HEK293 (cell line): ENCODE data around the gene TNFRSF4.

Experiments
- CTCF ChIA-PET: fragments of 350-600 bp; formaldehyde crosslinking; extraction: SDS; loops from one replicate; lab custom pipeline; 2021; ENCODE audit warnings: antibody characterized with exemption; lab: Yijun Ruan, JAX
- POLR2A ChIA-PET: fragments of 300-600 bp; formaldehyde crosslinking; extraction: SDS; loops from one replicate; lab custom pipeline; 2020; ENCODE audit warnings: antibody characterized with exemption, inconsistent platforms; lab: Yijun Ruan, JAX
- H3K27ac ChIP-seq: fragments of 200-500 bp; sonication (Bioruptor generic); 2 replicates; pipeline ENCODE4 v1.5.1; 2014; ENCODE audit warnings: low read depth, low read length, control low read depth, inconsistent platforms; ENCODE audit errors: extremely low read depth
- H3K36me3 ChIP-seq, 2 experiments: fragments of 200-500 bp in 1 of 2; sonication (Bioruptor generic) in 1 of 2; 1 replicate in 1 of 2; 2 replicates in 1 of 2; pipeline ENCODE4 v1.5.1; 2014 to 2017; ENCODE audit warnings: inconsistent platforms in 2 of 2, low read length in 2 of 2; ENCODE audit not compliant: control insufficient read depth in 2 of 2, insufficient read depth in 1 of 2
- H3K4me1 ChIP-seq: fragments of 200-500 bp; sonication (Bioruptor generic); 2 replicates; pipeline ENCODE4 v1.5.1; 2014; ENCODE audit warnings: mild to moderate bottlenecking, low read length, inconsistent platforms; ENCODE audit not compliant: control insufficient read depth, insufficient read depth
- H3K4me3 ChIP-seq: 2 replicates; pipeline ENCODE4 v1.5.1; 2011; ENCODE audit warnings: low read depth, mild to moderate bottlenecking, control low read depth, low read length, moderate library complexity
- H3K9me3 ChIP-seq: fragments of 200-500 bp; sonication (Bioruptor generic); 2 replicates; pipeline ENCODE4 v1.5.1; 2014; ENCODE audit warnings: low read depth, low read length, inconsistent platforms; ENCODE audit not compliant: control insufficient read depth, insufficient read depth
- GLIS1 ChIP-seq: fragments of 450-650 bp; formaldehyde crosslinking; IDR thresholded peaks from 2 replicates; pipeline ENCODE4 v1.5.1; 2016; ENCODE audit warnings: missing biosample characterization, missing genetic modification characterization
- RBAK ChIP-seq: fragments of 450-650 bp; formaldehyde crosslinking; IDR thresholded peaks from 2 replicates; pipeline ENCODE4 v1.5.1; 2016; ENCODE audit warnings: missing biosample characterization, missing genetic modification characterization
- SCRT2 ChIP-seq: fragments of 450-650 bp; formaldehyde crosslinking; IDR thresholded peaks from 2 replicates; pipeline ENCODE4 v1.5.1; 2016; ENCODE audit warnings: missing biosample characterization, missing genetic modification characterization
- SP7 ChIP-seq: fragments of 450-650 bp; formaldehyde crosslinking; IDR thresholded peaks from 2 replicates; pipeline ENCODE4 v1.5.1; 2016; ENCODE audit warnings: missing biosample characterization, missing genetic modification characterization
- ZBTB1 ChIP-seq: fragments of 450-650 bp; formaldehyde crosslinking; IDR thresholded peaks from 2 replicates; pipeline ENCODE4 v1.5.1; 2016; ENCODE audit warnings: missing biosample characterization, missing genetic modification characterization
- ZFP37 ChIP-seq: fragments of 450-650 bp; formaldehyde crosslinking; IDR thresholded peaks from 2 replicates; pipeline ENCODE4 v1.5.1; 2016; ENCODE audit warnings: missing biosample characterization, missing genetic modification characterization
- ZNF221 ChIP-seq: fragments of 450-650 bp; formaldehyde crosslinking; IDR thresholded peaks from 2 replicates; pipeline ENCODE4 v1.5.1; 2017; ENCODE audit warnings: missing biosample characterization, missing genetic modification characterization, borderline replicate concordance
- ZNF416 ChIP-seq: fragments of 450-650 bp; formaldehyde crosslinking; IDR thresholded peaks from 2 replicates; pipeline ENCODE4 v1.5.1; 2016; ENCODE audit warnings: missing biosample characterization, missing genetic modification characterization
- ZNF629 ChIP-seq: fragments of 450-650 bp; formaldehyde crosslinking; IDR thresholded peaks from 2 replicates; pipeline ENCODE4 v1.5.1; 2017; ENCODE audit warnings: missing biosample characterization, missing genetic modification characterization
- ZNF664 ChIP-seq: fragments of 450-650 bp; formaldehyde crosslinking; IDR thresholded peaks from 2 replicates; pipeline ENCODE4 v1.5.1; 2016; ENCODE audit warnings: missing biosample characterization, missing genetic modification characterization
- ZNF785 ChIP-seq: fragments of 450-650 bp; formaldehyde crosslinking; IDR thresholded peaks from 2 replicates; pipeline ENCODE4 v1.5.1; 2016; ENCODE audit warnings: missing biosample characterization, missing genetic modification characterization
- TF ChIP-seq, protein P1 (sequence below): fragments of 450-650 bp; formaldehyde crosslinking; IDR thresholded peaks from 2 replicates; pipeline ENCODE4 v1.5.1; 2017; ENCODE audit warnings: missing biosample characterization, missing genetic modification characterization
- TF ChIP-seq, protein P2 (sequence below): fragments of 450-650 bp; formaldehyde crosslinking; IDR thresholded peaks from 2 replicates; pipeline ENCODE4 v1.5.1; 2016; ENCODE audit warnings: missing biosample characterization, missing genetic modification characterization, low read depth
- TF ChIP-seq, protein P3 (sequence below): fragments of 450-650 bp; formaldehyde crosslinking; IDR thresholded peaks from 2 replicates; pipeline ENCODE4 v1.5.1; 2017; ENCODE audit warnings: missing biosample characterization, mild to moderate bottlenecking, missing genetic modification characterization, moderate library complexity
- TF ChIP-seq, protein P4 (sequence below): fragments of 450-650 bp; formaldehyde crosslinking; IDR thresholded peaks from 2 replicates; pipeline ENCODE4 v1.5.1; 2016; ENCODE audit warnings: missing biosample characterization, missing genetic modification characterization
- TF ChIP-seq, protein P5 (sequence below): fragments of 450-650 bp; formaldehyde crosslinking; IDR thresholded peaks from 2 replicates; pipeline ENCODE4 v1.5.1; 2016; ENCODE audit warnings: missing biosample characterization, missing genetic modification characterization
- TF ChIP-seq, protein P6 (sequence below): fragments of 450-650 bp; IDR thresholded peaks from 2 replicates; pipeline ENCODE4 v1.5.1; 2018; ENCODE audit warnings: missing biosample characterization, missing genetic modification characterization
- TF ChIP-seq, protein P7 (sequence below): fragments of 450-650 bp; formaldehyde crosslinking; IDR thresholded peaks from 2 replicates; pipeline ENCODE4 v1.5.1; 2016; ENCODE audit warnings: missing biosample characterization, missing genetic modification characterization

TNFRSF4 gene

DNA sequence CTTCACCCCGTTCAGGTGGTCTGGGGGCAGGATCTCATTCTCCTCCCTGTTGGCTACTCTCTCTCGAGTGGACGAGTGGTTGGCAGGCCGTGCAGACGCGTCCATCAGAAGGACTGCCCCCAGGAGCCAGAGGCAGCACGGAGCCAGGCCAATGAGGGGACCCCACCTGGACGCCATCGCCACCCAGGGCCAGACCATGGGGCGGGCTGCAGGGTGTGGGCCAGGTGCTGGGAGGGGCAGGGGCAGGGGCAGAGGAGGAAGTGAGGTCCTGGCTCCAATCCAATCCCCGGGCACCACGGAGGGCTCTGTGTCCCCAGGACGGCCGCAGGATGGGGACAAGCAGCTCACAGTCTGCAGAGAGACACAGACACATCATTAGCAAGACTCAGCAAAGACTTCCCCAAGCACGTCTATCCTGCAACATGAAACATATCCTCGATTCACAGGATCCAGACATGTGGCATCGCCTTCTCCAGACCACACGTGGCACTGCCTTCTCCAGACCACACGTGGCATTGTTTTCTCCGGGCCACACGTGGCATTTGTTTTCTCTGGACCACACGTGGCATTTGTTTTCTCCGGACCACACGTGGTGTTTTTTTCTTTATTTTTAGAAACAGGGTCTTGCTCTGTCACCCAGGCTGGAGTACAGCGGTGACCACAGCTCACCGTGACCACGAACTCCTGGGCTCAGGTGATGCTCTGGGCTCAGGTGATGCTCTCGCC, 14.8 kb upstream of the TNFRSF4 start:
- POLR2A ChIA-PET: no interaction called here
- no peak for TF ChIP-seq ZNF416 (tag by site-specific recombination)
- TF ChIP-seq, protein P1, sequence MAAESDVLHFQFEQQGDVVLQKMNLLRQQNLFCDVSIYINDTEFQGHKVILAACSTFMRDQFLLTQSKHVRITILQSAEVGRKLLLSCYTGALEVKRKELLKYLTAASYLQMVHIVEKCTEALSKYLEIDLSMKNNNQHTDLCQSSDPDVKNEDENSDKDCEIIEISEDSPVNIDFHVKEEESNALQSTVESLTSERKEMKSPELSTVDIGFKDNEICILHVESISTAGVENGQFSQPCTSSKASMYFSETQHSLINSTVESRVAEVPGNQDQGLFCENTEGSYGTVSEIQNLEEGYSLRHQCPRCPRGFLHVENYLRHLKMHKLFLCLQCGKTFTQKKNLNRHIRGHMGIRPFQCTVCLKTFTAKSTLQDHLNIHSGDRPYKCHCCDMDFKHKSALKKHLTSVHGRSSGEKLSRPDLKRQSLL (tag by site-specific recombination): peak; percentile 86
- no peak for TF ChIP-seq RBAK (tag by site-specific recombination)
- TF ChIP-seq, all 188 proteins: peak for 1
- H3K4me1 ChIP-seq: no peaks in the 10 kb centered on the region; the same call in 1 of the 2 replicates
- no peaks in the 10 kb centered on the region for H3K9me3 ChIP-seq
- CTCF ChIA-PET: interaction anchor here (0.9 kb wide), 1 partner anchor 106 kb away, joined by 5 read pairs; no protein-coding TSS in a partner anchor
- H3K36me3 ChIP-seq: peaks cover 0 to 63% of the 10 kb centered on the region in 2 experiments; a peak in 2 of 3 replicates
- H3K4me3 ChIP-seq: no peak overlapping the region
- no peak overlapping the region for H3K27ac ChIP-seq

DNA sequence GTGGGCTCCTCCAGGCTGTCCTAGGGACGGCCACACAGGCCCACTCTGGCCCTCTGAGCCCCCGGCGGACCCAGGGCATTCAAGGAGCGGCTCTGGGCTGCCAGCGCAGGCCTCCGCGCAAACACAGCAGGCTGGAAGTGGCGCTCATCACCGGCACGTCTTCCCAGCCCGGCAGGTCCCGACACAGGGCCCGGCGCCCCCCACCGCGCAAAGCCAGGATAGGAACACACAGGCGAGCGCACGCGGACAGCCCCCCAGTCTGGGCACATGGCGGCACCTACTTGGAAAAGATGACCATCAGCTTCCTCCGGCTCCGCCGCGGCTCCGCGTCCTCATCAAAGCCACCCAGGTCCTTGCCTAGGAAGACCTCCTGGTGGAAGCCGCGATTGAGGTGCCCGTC, 14.2 kb upstream of the TNFRSF4 start:
- ChIA-PET CTCF (no interaction called here), POLR2A (no interaction called here)
- peaks cover 0 to 68% of the 10 kb centered on the region in 2 experiments; a peak in 2 of 3 replicates for H3K36me3 ChIP-seq
- H3K4me1 ChIP-seq: no peaks in the 10 kb centered on the region; the same call in 1 of the 2 replicates
- no peaks in the 10 kb centered on the region for H3K9me3 ChIP-seq
- H3K27ac ChIP-seq: no peak overlapping the region
- TF ChIP-seq, protein P2, sequence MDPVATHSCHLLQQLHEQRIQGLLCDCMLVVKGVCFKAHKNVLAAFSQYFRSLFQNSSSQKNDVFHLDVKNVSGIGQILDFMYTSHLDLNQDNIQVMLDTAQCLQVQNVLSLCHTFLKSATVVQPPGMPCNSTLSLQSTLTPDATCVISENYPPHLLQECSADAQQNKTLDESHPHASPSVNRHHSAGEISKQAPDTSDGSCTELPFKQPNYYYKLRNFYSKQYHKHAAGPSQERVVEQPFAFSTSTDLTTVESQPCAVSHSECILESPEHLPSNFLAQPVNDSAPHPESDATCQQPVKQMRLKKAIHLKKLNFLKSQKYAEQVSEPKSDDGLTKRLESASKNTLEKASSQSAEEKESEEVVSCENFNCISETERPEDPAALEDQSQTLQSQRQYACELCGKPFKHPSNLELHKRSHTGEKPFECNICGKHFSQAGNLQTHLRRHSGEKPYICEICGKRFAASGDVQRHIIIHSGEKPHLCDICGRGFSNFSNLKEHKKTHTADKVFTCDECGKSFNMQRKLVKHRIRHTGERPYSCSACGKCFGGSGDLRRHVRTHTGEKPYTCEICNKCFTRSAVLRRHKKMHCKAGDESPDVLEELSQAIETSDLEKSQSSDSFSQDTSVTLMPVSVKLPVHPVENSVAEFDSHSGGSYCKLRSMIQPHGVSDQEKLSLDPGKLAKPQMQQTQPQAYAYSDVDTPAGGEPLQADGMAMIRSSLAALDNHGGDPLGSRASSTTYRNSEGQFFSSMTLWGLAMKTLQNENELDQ (tag by site-specific recombination): no peak
- no peak for TF ChIP-seq ZNF629
- no peak for TF ChIP-seq SP7 (tag by site-specific recombination)
- 0 out of 2 replicates have a peak, but pooled peaks have one; percentile 1 for TF ChIP-seq SCRT2 (tag by site-specific recombination)
- no peak overlapping the region for H3K4me3 ChIP-seq

DNA sequence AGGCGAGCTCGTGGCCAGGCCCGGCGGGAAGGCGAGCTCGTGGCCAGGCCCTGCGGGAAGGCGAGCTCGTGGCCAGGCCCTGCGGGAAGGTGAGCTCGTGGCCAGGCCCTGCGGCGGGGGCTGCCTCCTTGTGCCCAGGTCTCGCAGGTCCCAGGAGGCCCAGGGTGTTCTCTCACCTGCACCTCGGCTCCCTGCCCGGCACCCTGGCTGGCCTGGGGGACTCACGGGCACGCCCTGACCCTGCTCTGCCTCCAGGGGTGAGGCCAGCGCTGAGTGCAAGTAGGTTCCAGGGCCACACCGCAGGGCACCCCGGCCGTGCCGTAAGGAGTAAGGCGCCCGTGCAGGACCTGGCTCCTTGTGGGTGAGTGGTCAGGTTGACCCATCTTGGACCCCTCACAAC, 13.4 kb upstream of the TNFRSF4 start:
- Histone ChIP-seq H3K4me3 (no peak overlapping the region), H3K9me3 (no peaks in the 10 kb centered on the region), H3K4me1 (no peaks in the 10 kb centered on the region; the same call in 1 of the 2 replicates), H3K36me3 (peaks cover 0 to 76% of the 10 kb centered on the region in 2 experiments; a peak in 2 of 3 replicates), H3K27ac (no peak overlapping the region)
- ChIA-PET POLR2A (no interaction called here), CTCF (no interaction called here)
- TF ChIP-seq, protein P3, sequence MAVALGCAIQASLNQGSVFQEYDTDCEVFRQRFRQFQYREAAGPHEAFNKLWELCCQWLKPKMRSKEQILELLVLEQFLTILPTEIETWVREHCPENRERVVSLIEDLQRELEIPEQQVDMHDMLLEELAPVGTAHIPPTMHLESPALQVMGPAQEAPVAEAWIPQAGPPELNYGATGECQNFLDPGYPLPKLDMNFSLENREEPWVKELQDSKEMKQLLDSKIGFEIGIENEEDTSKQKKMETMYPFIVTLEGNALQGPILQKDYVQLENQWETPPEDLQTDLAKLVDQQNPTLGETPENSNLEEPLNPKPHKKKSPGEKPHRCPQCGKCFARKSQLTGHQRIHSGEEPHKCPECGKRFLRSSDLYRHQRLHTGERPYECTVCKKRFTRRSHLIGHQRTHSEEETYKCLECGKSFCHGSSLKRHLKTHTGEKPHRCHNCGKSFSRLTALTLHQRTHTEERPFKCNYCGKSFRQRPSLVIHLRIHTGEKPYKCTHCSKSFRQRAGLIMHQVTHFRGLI (tag by site-specific recombination): no peak
- TF ChIP-seq, protein P4, sequence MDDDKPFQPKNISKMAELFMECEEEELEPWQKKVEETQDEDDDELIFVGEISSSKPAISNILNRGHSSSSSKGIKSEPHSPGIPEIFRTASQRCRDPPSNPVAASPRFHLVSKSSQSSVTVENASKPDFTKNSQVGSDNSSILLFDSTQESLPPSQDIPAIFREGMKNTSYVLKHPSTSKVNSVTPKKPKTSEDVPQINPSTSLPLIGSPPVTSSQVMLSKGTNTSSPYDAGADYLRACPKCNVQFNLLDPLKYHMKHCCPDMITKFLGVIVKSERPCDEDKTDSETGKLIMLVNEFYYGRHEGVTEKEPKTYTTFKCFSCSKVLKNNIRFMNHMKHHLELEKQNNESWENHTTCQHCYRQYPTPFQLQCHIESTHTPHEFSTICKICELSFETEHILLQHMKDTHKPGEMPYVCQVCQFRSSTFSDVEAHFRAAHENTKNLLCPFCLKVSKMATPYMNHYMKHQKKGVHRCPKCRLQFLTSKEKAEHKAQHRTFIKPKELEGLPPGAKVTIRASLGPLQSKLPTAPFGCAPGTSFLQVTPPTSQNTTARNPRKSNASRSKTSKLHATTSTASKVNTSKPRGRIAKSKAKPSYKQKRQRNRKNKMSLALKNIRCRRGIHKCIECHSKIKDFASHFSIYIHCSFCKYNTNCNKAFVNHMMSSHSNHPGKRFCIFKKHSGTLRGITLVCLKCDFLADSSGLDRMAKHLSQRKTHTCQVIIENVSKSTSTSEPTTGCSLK (tag by site-specific recombination): no peak
- TF ChIP-seq ZBTB1 (tag by site-specific recombination) (no peak), ZFP37 (no peak), ZNF785 (tag by site-specific recombination) (no peak), ZNF664 (no peak), GLIS1 (no peak), ZNF221 (tag by site-specific recombination) (no peak)
- TF ChIP-seq, protein P5, sequence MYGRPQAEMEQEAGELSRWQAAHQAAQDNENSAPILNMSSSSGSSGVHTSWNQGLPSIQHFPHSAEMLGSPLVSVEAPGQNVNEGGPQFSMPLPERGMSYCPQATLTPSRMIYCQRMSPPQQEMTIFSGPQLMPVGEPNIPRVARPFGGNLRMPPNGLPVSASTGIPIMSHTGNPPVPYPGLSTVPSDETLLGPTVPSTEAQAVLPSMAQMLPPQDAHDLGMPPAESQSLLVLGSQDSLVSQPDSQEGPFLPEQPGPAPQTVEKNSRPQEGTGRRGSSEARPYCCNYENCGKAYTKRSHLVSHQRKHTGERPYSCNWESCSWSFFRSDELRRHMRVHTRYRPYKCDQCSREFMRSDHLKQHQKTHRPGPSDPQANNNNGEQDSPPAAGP: no peak
- TF ChIP-seq, protein P6, sequence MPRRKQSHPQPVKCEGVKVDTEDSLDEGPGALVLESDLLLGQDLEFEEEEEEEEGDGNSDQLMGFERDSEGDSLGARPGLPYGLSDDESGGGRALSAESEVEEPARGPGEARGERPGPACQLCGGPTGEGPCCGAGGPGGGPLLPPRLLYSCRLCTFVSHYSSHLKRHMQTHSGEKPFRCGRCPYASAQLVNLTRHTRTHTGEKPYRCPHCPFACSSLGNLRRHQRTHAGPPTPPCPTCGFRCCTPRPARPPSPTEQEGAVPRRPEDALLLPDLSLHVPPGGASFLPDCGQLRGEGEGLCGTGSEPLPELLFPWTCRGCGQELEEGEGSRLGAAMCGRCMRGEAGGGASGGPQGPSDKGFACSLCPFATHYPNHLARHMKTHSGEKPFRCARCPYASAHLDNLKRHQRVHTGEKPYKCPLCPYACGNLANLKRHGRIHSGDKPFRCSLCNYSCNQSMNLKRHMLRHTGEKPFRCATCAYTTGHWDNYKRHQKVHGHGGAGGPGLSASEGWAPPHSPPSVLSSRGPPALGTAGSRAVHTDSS (tag by site-specific recombination): no peak
- TF ChIP-seq, protein P7, sequence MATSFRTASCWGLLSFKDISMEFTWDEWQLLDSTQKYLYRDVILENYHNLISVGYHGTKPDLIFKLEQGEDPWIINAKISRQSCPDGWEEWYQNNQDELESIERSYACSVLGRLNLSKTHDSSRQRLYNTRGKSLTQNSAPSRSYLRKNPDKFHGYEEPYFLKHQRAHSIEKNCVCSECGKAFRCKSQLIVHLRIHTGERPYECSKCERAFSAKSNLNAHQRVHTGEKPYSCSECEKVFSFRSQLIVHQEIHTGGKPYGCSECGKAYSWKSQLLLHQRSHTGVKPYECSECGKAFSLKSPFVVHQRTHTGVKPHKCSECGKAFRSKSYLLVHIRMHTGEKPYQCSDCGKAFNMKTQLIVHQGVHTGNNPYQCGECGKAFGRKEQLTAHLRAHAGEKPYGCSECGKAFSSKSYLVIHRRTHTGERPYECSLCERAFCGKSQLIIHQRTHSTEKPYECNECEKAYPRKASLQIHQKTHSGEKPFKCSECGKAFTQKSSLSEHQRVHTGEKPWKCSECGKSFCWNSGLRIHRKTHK (tag by site-specific recombination): no peak
